GM21381 (cell line): Measurements from ENCODE around the gene DHTKD1.

Source experiments
- ATAC-seq: cut with Tn5 transposase; IDR thresholded peaks from one replicate; pipeline ENCODE4 v1.9.1; 2021; ENCODE audit warnings: mild to moderate bottlenecking, moderate library complexity; ENCODE audit not compliant: unreplicated experiment

Gene DHTKD1, protein sequence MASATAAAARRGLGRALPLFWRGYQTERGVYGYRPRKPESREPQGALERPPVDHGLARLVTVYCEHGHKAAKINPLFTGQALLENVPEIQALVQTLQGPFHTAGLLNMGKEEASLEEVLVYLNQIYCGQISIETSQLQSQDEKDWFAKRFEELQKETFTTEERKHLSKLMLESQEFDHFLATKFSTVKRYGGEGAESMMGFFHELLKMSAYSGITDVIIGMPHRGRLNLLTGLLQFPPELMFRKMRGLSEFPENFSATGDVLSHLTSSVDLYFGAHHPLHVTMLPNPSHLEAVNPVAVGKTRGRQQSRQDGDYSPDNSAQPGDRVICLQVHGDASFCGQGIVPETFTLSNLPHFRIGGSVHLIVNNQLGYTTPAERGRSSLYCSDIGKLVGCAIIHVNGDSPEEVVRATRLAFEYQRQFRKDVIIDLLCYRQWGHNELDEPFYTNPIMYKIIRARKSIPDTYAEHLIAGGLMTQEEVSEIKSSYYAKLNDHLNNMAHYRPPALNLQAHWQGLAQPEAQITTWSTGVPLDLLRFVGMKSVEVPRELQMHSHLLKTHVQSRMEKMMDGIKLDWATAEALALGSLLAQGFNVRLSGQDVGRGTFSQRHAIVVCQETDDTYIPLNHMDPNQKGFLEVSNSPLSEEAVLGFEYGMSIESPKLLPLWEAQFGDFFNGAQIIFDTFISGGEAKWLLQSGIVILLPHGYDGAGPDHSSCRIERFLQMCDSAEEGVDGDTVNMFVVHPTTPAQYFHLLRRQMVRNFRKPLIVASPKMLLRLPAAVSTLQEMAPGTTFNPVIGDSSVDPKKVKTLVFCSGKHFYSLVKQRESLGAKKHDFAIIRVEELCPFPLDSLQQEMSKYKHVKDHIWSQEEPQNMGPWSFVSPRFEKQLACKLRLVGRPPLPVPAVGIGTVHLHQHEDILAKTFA

GRCh38 chr10:12068449-12069269 lies at the start of gene DHTKD1:
TSS of gene DHTKD1 (plus strand) at chr10:12068954. CDS start at chr10:12069034, 80 bp downstream.
- peak; percentile 97 for ATAC-seq

DNA sequence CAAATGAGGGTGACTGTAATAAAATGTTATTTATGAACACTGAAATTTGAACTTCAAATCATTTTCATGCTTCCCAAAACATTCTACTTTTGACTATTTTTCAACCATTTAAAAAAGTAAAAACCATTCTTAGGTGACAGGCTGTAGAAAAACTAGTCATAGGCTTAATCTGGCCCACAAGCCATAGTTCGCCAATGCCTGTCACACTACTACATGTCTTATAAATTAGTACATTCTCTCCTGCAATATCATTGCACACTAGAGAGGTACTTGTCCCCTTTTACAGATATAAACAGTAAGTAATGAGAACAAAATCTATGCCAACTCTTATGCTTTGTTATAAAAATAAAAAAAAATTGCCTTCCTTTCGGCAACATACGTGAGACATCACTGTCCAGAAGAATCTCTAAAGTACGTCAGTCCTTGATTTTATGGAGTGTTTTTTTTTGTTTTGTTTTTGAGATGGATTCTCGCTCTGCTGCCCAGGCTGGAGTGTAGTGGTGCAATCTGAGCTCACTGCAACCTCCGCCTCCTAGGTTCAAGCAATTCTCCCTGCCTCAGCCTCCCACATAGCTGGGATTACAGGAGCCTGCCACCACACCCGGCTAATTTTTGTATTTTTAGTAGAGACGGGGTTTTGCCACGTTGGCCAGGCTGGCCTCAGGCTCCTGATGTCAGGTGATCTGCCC lies 49.3 kb upstream of the DHTKD1 start:
- no peak for ATAC-seq

DNA sequence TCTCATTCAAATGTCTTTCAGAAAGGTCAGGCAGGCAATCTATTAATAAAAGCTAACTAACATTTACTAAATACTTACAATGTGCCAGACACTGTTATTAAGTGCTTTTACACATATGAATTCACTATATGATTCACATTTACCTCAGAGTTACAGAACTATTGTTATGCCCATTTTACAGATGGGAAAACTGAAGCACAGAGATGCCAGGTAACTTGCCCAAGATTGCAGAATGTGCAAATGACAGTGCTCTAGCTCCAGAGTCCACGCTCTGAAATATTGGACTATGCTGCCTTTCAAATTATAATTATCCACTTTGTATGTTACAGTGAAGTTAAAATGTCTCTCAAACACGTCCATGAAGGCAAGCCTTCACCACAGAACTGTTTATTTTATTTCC lies 48.2 kb upstream of the DHTKD1 start:
- no peak for ATAC-seq

- no peak for ATAC-seq
These were observed 46.0 kb upstream of the DHTKD1 start for GRCh38 chr10:12022580-12023257.

DNA sequence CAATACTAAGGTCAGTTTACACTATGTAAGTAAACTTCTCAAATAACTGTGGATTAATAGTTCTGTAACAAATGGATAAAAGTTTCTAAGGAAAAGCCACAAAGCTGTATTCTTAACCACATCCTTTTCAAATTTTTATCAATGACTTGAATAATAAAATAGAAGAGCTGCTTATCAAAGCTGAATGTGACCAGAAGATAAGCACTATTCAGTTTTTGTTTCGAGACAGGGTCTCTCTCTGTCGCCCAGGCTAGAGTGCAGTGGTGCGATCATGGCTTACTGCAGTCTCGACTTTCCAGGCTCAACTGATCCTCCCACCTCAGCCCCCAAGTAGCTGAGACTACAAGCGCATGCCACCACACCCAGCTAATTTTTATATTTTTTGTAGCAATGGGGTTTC lies 43.2 kb upstream of the DHTKD1 start:
- no peak for ATAC-seq

GRCh38 chr10:12027539-12027938 lies 41.2 kb upstream of the DHTKD1 start:
- ATAC-seq = peak; percentile 90

DNA sequence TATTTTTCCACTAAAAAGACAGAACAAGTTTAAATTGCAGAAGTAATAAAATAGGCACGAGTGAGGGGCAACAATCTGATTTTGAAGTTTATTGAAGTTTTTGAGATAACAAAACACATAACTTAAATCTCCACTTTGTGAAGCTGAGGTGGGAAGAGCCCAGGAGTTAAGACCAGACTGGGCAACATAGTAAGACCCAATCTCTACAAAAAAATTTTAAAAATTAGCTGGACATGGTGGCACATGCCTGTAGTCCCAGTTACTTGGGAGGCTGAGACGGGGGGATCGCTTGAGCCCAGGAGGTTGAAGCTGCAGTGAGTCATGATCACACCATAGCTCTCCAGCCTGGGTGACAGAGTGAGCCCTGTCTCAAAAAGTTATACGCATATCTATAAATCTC lies 37.4 kb upstream of the DHTKD1 start:
- ATAC-seq = no peak

- no peak for ATAC-seq
These were observed 32.6 kb upstream of the DHTKD1 start for GRCh38 chr10:12036073-12036655.

- no peak for ATAC-seq
These were observed 26.9 kb upstream of the DHTKD1 start for GRCh38 chr10:12041766-12042408.

GRCh38 chr10:12042409-12042796 lies 26.4 kb upstream of the DHTKD1 start:
- ATAC-seq = peak; percentile 12

- ATAC-seq = peak; percentile 57
These were observed 25.7 kb upstream of the DHTKD1 start, which contains the start of gene UPF2 for GRCh38 chr10:12042797-12043651. TSS of gene UPF2 (minus strand) at chr10:12042809. CDS start at chr10:12035423, 7,386 bp downstream.

DNA sequence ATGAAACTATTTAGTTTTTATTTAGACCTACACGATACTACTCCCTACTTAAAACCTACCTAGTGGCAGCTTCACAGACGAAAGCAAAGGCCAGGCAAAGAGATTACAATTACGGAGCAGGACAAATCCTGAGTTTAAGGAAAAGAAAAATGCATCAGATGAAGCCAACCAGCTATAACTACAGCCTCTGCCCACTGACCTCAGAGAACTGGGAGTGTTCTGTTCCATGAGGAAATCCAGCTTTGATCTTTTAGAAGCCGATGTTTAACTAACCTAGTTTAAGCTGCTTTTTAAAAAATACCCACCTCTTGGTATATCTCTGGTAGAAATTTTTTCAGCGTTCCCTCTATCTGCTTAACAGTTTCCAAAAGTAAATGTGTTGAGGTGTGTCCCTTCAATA lies 23.2 kb upstream of the DHTKD1 start:
- ATAC-seq = no peak

DNA sequence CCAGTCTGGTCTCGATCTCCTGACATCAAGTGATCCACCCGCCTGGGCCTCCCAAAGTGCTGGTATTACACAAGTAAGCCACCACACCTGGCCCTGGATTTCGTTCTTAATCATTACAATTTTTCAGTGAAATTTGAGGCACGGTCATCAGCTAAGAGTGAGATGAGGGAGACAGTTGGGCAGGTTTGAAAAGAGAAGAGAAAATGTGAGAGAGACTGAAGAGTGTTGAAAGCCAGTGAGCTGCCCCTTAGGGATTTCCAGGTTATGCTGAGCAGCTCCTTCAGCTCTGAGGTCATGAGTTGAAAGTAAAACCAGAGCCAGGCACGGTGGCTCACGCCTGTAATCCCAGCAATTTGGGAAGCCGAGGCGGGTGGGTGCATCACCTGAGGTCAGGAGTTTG lies 20.2 kb upstream of the DHTKD1 start:
- peak; percentile 32 for ATAC-seq

- ATAC-seq = no peak
These were observed 18.2 kb upstream of the DHTKD1 start for GRCh38 chr10:12050528-12050927.

DNA sequence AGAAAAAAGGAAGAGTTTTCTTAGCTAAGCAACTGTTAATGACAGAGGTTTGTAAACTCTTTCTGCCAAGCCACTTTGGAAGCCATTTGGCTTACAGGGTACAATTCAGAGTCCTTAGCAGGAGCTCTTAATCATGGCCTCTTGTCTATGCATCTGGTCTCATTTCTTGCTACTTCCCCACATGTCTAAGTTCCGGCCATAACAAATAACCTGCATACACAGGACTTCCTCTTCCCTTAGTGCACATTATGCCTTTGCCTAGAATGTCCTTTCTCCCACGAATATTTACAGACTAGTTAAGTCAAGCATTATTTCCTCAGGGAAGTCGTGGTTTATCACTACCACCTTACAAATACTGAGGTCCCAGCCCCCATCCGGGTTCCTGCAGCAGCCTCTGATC lies 17.5 kb upstream of the DHTKD1 start:
- ATAC-seq = no peak

- ATAC-seq = no peak
These were observed 13.0 kb upstream of the DHTKD1 start for GRCh38 chr10:12055732-12056131.

DNA sequence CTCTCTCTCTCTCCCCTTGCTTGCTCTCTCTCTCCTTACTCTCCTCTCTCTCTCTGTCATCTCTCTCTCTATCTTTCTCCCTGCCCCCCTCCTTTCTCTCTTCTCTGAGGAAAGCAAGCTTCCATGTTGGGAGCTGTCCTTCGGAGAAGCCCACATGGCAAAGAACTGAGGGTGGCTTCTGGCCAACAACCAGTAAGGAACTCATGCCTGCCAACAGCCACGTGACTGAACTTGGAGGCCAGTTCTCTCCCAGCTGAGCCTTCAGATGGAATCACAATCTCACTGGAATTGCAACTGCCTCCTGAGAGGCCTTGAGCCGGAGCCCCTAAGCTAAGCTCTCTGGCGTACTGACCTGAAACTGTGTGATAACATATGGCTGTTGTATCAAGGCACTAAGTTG lies 12.0 kb upstream of the DHTKD1 start:
- no peak for ATAC-seq

GRCh38 chr10:12061124-12061523 lies 7.6 kb upstream of the DHTKD1 start:
- no peak for ATAC-seq
